Stimulated activated CD4-positive, alpha-beta T cell treated with anti-CD3 and anti-CD28 coated beads, Interleukin-2, amount 100 ng/mL, for 48 hours (primary cell): ENCODE data around the gene IGFN1.
A peak's percentile ranks its signal among the peaks of the same experiment; 100 is the strongest.

Source experiments
- DNase-seq, 2 donors: peaks; one replicate each; pipeline ENCODE4 v3.0.0-alpha.2; 2020

Gene IGFN1

GRCh38 chr1:201164645-201165044, 26.0 kb upstream of the IGFN1 start:
- no peak for DNase-seq

GRCh38 chr1:201167041-201167991, 23.3 kb upstream of the IGFN1 start:
- no peak for DNase-seq

- DNase-seq, result no peak
These were observed 21.4 kb upstream of the IGFN1 start for GRCh38 chr1:201169203-201169602.

- no peak for DNase-seq
These were observed 20.6 kb upstream of the IGFN1 start for GRCh38 chr1:201169971-201170532.

- DNase-seq, result peak; percentile 69 to 71
These were observed 20.0 kb upstream of the IGFN1 start for GRCh38 chr1:201170533-201171062.

- DNase-seq, result peak; percentile 45 to 53
These were observed 19.3 kb upstream of the IGFN1 start for GRCh38 chr1:201171063-201172036.

- no peak for DNase-seq
These were observed 18.3 kb upstream of the IGFN1 start for GRCh38 chr1:201172326-201172725.

GRCh38 chr1:201172999-201173610, 17.5 kb upstream of the IGFN1 start:
- DNase-seq, result no peak

- DNase-seq, result no peak
These were observed 16.9 kb upstream of the IGFN1 start for GRCh38 chr1:201173736-201174135.

- no peak for DNase-seq
These were observed 14.7 kb upstream of the IGFN1 start for GRCh38 chr1:201175820-201176500.

GRCh38 chr1:201176940-201177339, 13.7 kb upstream of the IGFN1 start:
- DNase-seq, result no peak

GRCh38 chr1:201178718-201179117, 11.9 kb upstream of the IGFN1 start:
- DNase-seq, result no peak

- no peak for DNase-seq
These were observed 10.5 kb upstream of the IGFN1 start for GRCh38 chr1:201180141-201180540.

GRCh38 chr1:201180901-201181300, 9.7 kb upstream of the IGFN1 start:
- DNase-seq, result no peak

GRCh38 chr1:201181323-201181722, 9.3 kb upstream of the IGFN1 start:
- DNase-seq, result no peak

GRCh38 chr1:201181726-201182125, 8.9 kb upstream of the IGFN1 start:
- no peak for DNase-seq

- no peak for DNase-seq
These were observed 7.4 kb upstream of the IGFN1 start for GRCh38 chr1:201183209-201183608.

GRCh38 chr1:201183753-201184152, 6.9 kb upstream of the IGFN1 start:
- no peak for DNase-seq

- DNase-seq, result no peak
These were observed 6.1 kb upstream of the IGFN1 start for GRCh38 chr1:201184307-201185122.

GRCh38 chr1:201185123-201185453, 5.5 kb upstream of the IGFN1 start:
- no peak for DNase-seq

- DNase-seq, result no peak
These were observed 5.0 kb upstream of the IGFN1 start for GRCh38 chr1:201185527-201186128.
